ENCODE measurements around the gene CPEB3. TPM values are rescaled to one million over a fixed set of nuclear protein-coding genes. Genes with fewer than 3 reads are reported as not detected.

CPEB3 gene
- total and polyA plus RNA-seq, 4 donors = 2.1 to 8.4 (median 5.1) TPM

GRCh38 chr10:92149261-92149660 is 141.6 kb downstream of the CPEB3 start:
- TF ChIP-seq ATF3 (IDR thresholded peaks at IDR 0.05) (no peak), HNF4A (conservative IDR thresholded peaks at IDR 0.05) (no peak), FOXA1 (IDR thresholded peaks at IDR 0.05) (no peak), RXRA (IDR thresholded peaks at IDR 0.05) (no peak), TAF1 (conservative IDR thresholded peaks at IDR 0.05) (no peak), HNF4G (IDR thresholded peaks at IDR 0.05) (no peak), MAX (IDR thresholded peaks at IDR 0.05) (no peak), ZBTB33 (IDR thresholded peaks at IDR 0.05) (no peak), REST (IDR thresholded peaks at IDR 0.05) (no peak), SP1 (IDR thresholded peaks at IDR 0.05) (no peak), NR2F2 (IDR thresholded peaks at IDR 0.05) (no peak), FOXA2 (IDR thresholded peaks at IDR 0.05) (no peak), EGR1 (IDR thresholded peaks at IDR 0.05; ENCODE audit: low read depth in 2 of 2) (no peak), JUND (IDR thresholded peaks at IDR 0.05) (no peak), RAD21 (IDR thresholded peaks at IDR 0.05) (no peak), GABPA (IDR thresholded peaks at IDR 0.05 in 1 of 2, conservative IDR thresholded peaks at IDR 0.05 in 1 of 2) (no peak), CTCF (IDR thresholded peaks at IDR 0.05; ENCODE audit: low read depth, low read length, missing input control) (no peak), YY1 (IDR thresholded peaks at IDR 0.05) (no peak)
- Histone ChIP-seq H3K9me3 (ENCODE audit: control insufficient read depth in 4 of 4, low read length in 3 of 4) (no peaks in the 10 kb centered on the region), H3K4me1 (ENCODE audit: control insufficient read depth in 4 of 4, insufficient read depth in 4 of 4, low read length in 3 of 4) (no peaks in the 10 kb centered on the region), H3K36me3 (ENCODE audit: control insufficient read depth in 4 of 4, insufficient read depth in 3 of 4, low read depth in 1 of 4, low read length in 3 of 4) (no peaks in the 10 kb centered on the region), H3K27ac (ENCODE audit: low read depth in 1 of 2, low read length in 2 of 2) (no peak overlapping the region), H3K4me3 (ENCODE audit: low read depth in 1 of 3, low read length in 3 of 3) (no peak overlapping the region), H3K9ac (ENCODE audit: low read depth in 1 of 2, low read length in 2 of 2) (no peak overlapping the region), H3K27me3 (ENCODE audit: control insufficient read depth in 4 of 4, insufficient read depth in 4 of 4, low read length in 3 of 4) (no peaks in the 10 kb centered on the region)
- 87% methylated on average over 1 of the region's 1 CpG for WGBS
- DNase-seq (ENCODE audit: low spot score) = no peak

All from liver (tissue), 9 donors.